GM06990 (cell line): ENCODE data around the gene NHSL2.

ENCODE experiments used
- DNase-seq: peaks from one replicate; pipeline ENCODE4 v3.0.0-alpha.2; 2011; ENCODE audit not compliant: insufficient read length; ENCODE audit errors: extremely low read depth
- H3K27me3 ChIP-seq: replicated peaks from 2 replicates; pipeline ENCODE4 v1.6.0; 2011; ENCODE audit warnings: low read length; ENCODE audit not compliant: control insufficient read depth, insufficient read depth
- H3K36me3 ChIP-seq: 2 replicates; pipeline ENCODE4 v1.5.1; 2011; ENCODE audit warnings: low read length; ENCODE audit not compliant: control insufficient read depth, insufficient read depth
- H3K4me3 ChIP-seq: replicated peaks from 2 replicates; pipeline ENCODE4 v1.5.1; 2011; ENCODE audit warnings: low read depth, mild to moderate bottlenecking, control low read depth, low read length
- CTCF ChIP-seq: IDR thresholded peaks from 2 replicates; pipeline ENCODE4 v1.5.1; 2011; ENCODE audit warnings: low read length, control low read depth, mild to moderate bottlenecking, inconsistent platforms; ENCODE audit not compliant: insufficient read depth, poor library complexity, severe bottlenecking

The NHSL2 gene

GRCh38 chrX:72060196-72060920 lies 149.7 kb downstream of the NHSL2 start:
- no peaks in the 10 kb centered on the region for H3K36me3 ChIP-seq
- no peaks in the 10 kb centered on the region for H3K27me3 ChIP-seq
- DNase-seq, result no peak
- no peak overlapping the region for H3K4me3 ChIP-seq
- TF ChIP-seq CTCF, result no peak

GRCh38 chrX:72060921-72061490 lies 150.4 kb downstream of the NHSL2 start:
- H3K27me3 ChIP-seq, result no peaks in the 10 kb centered on the region
- no peak for TF ChIP-seq CTCF
- H3K4me3 ChIP-seq, result no peak overlapping the region
- no peaks in the 10 kb centered on the region for H3K36me3 ChIP-seq
- no peak for DNase-seq

GRCh38 chrX:72062916-72063315 lies 152.3 kb downstream of the NHSL2 start:
- H3K4me3 ChIP-seq, result no peak overlapping the region
- H3K36me3 ChIP-seq, result no peaks in the 10 kb centered on the region
- no peaks in the 10 kb centered on the region for H3K27me3 ChIP-seq
- no peak for TF ChIP-seq CTCF
- DNase-seq, result no peak

- H3K36me3 ChIP-seq, result no peaks in the 10 kb centered on the region
- TF ChIP-seq CTCF, result no peak
- no peak overlapping the region for H3K4me3 ChIP-seq
- DNase-seq, result no peak
- peaks cover 2% of the 10 kb centered on the region; the same call in 1 of the 2 replicates for H3K27me3 ChIP-seq
Measured at GRCh38 chrX:72069350-72070160, 158.9 kb downstream of the NHSL2 start.

- no peak for DNase-seq
- Histone ChIP-seq H3K27me3 (peaks cover 2% of the 10 kb centered on the region; the same call in 1 of the 2 replicates), H3K36me3 (no peaks in the 10 kb centered on the region), H3K4me3 (no peak overlapping the region)
- TF ChIP-seq CTCF, result no peak
Measured at GRCh38 chrX:72071213-72071612, 160.6 kb downstream of the NHSL2 start.
